Activated CD4-positive, alpha-beta memory T cell treated with anti-CD3 and anti-CD28 coated beads for 36 hours (primary cell): ENCODE data around the gene PARP9. TPM values are rescaled to one million over a fixed set of nuclear protein-coding genes. Genes with fewer than 3 reads are reported as not detected.

Experiments used
- CTCF ChIA-PET: fragments of 350-600 bp; sonication (Branson Sonifier 250); formaldehyde crosslinking; loops from one replicate; lab custom pipeline; 2021; ENCODE audit warnings: antibody characterized with exemption, inconsistent platforms; lab: Charles Lee
- POLR2A ChIA-PET: fragments of 350-600 bp; sonication (Branson Sonifier 250); formaldehyde crosslinking; loops from one replicate; lab custom pipeline; 2021; ENCODE audit warnings: antibody characterized with exemption; lab: Charles Lee
- DNase-seq: peaks from one replicate; pipeline ENCODE4 v3.0.0-alpha.2; 2020
- H3K27ac Mint-ChIP-seq: one replicate; pipeline ENCODE4 v1.8.0; 2021; ENCODE audit warnings: mixed read lengths
- H3K27me3 Mint-ChIP-seq: one replicate; pipeline ENCODE4 v1.8.0; 2021; ENCODE audit warnings: mixed read lengths
- H3K36me3 Mint-ChIP-seq: one replicate; pipeline ENCODE4 v1.8.0; 2021; ENCODE audit warnings: mixed read lengths
- H3K4me1 Mint-ChIP-seq: one replicate; pipeline ENCODE4 v1.8.0; 2021; ENCODE audit warnings: low read depth, mixed read lengths
- H3K4me3 Mint-ChIP-seq: one replicate; pipeline ENCODE4 v1.8.0; 2021; ENCODE audit warnings: mild to moderate bottlenecking, mixed read lengths
- H3K9me3 Mint-ChIP-seq: one replicate; pipeline ENCODE4 v1.8.0; 2021; ENCODE audit warnings: mixed read lengths
- intact Hi-C: fragments of 100-400 bp; cut with micrococcal nuclease; formaldehyde crosslinking; loops from one replicate; pipeline ENCODE4 v1.15.1; 2023
- total RNA-seq, 2 experiments: library from RNA; stranded (reverse); gene quantifications; one replicate each; pipeline ENCODE4 v1.2.3, GENCODE V29; 2021

Gene PARP9
- total RNA-seq, 2 experiments from 2014 or later = 38.1 to 38.4 TPM

- Mint-ChIP-seq H3K4me3 (no peak overlapping the region), H3K27ac (no peak overlapping the region), H3K4me1 (peaks cover 37% of the 10 kb centered on the region), H3K9me3 (peaks cover 3% of the 10 kb centered on the region), H3K36me3 (peaks cover 15% of the 10 kb centered on the region), H3K27me3 (no peaks in the 10 kb centered on the region)
- DNase-seq = no peak
- intact Hi-C loops = no loop called here
- POLR2A ChIA-PET = no interaction called here
- CTCF ChIA-PET = no interaction called here
These were observed 25.2 kb upstream of the PARP9 start for GRCh38 chr3:122589297-122589696.

DNA sequence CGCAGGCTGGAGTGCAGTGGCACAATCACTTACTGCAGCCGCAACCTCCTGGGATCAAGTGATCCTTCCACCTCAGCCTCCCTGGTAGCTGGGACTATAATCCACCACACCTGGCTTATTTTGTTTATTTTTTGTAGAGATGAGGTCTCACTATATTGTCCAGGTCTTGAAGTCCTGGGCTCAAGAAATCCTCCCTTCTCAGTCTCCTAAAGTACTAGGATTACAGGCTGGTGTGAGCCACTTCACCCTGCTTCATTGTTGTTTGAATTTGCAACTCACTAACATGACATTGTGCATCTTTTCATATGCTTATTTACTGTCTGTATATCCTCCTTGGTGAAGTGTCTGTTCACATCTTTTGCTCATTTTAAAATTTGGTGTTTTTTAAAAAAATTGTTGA lies 23.5 kb upstream of the PARP9 start:
- Mint-ChIP-seq H3K27me3 (no peaks in the 10 kb centered on the region), H3K9me3 (peaks cover 16% of the 10 kb centered on the region), H3K27ac (no peak overlapping the region), H3K4me1 (peaks cover 43% of the 10 kb centered on the region), H3K36me3 (peaks cover 25% of the 10 kb centered on the region), H3K4me3 (no peak overlapping the region)
- POLR2A ChIA-PET = interaction anchor here (1.7 kb wide), 1 partner anchor 23 kb away, joined by 4 read pairs; no protein-coding TSS in a partner anchor
- CTCF ChIA-PET = interaction anchor here (1.2 to 1.3 kb wide), 2 partner anchors 92 to 93 kb away, joined by 3 to 6 read pairs; partner anchors contain the start of gene PARP14
- intact Hi-C loops = loop anchor here (1.0 kb wide), 2 partner anchors 11 to 23 kb away; no protein-coding TSS in a partner anchor
- DNase-seq = no peak

- no peak for DNase-seq
- POLR2A ChIA-PET = interaction anchor here (1.7 kb wide), 1 partner anchor 23 kb away, joined by 4 read pairs; no protein-coding TSS in a partner anchor
- intact Hi-C loops = loop anchor here (1.0 kb wide), 2 partner anchors 11 to 23 kb away; no protein-coding TSS in a partner anchor
These were observed 22.8 kb upstream of the PARP9 start for GRCh38 chr3:122586773-122587485.

GRCh38 chr3:122586098-122586497 lies 22.0 kb upstream of the PARP9 start:
- intact Hi-C loops = no loop called here
- no peaks in the 10 kb centered on the region for H3K27me3 Mint-ChIP-seq
- no peak overlapping the region for H3K27ac Mint-ChIP-seq
- H3K9me3 Mint-ChIP-seq = peaks cover 31% of the 10 kb centered on the region
- H3K4me1 Mint-ChIP-seq = peaks cover 45% of the 10 kb centered on the region
- POLR2A ChIA-PET = interaction anchor here (1.7 kb wide), 1 partner anchor 24 kb away, joined by 4 read pairs; no protein-coding TSS in a partner anchor
- H3K36me3 Mint-ChIP-seq = peaks cover 29% of the 10 kb centered on the region
- no peak for DNase-seq
- CTCF ChIA-PET = interaction anchor here (1.3 kb wide), 1 partner anchor 93 kb away, joined by 6 read pairs; no protein-coding TSS in a partner anchor
- H3K4me3 Mint-ChIP-seq = no peak overlapping the region

More at GRCh38 chr3:122586773-122587485, 22.8 kb upstream of the PARP9 start:
- H3K4me1 Mint-ChIP-seq = peaks cover 43% of the 10 kb centered on the region
- no peaks in the 10 kb centered on the region for H3K27me3 Mint-ChIP-seq
- no peak overlapping the region for H3K4me3 Mint-ChIP-seq
- peaks cover 23% of the 10 kb centered on the region for H3K9me3 Mint-ChIP-seq
- peak overlapping the region; percentile 24 for H3K27ac Mint-ChIP-seq
- CTCF ChIA-PET = interaction anchor here (1.3 kb wide), 1 partner anchor 93 kb away, joined by 6 read pairs; no protein-coding TSS in a partner anchor
- H3K36me3 Mint-ChIP-seq = peaks cover 26% of the 10 kb centered on the region

GRCh38 chr3:122582390-122582789 lies 18.3 kb upstream of the PARP9 start:
- no peak for DNase-seq
- ChIA-PET CTCF (interaction anchor here (0.7 kb wide), 2 partner anchors 8 to 89 kb away, joined by 3 read pairs; no protein-coding TSS in a partner anchor), POLR2A (no interaction called here)
- Mint-ChIP-seq H3K36me3 (peaks cover 35% of the 10 kb centered on the region), H3K4me1 (peaks cover 46% of the 10 kb centered on the region), H3K27me3 (no peaks in the 10 kb centered on the region), H3K9me3 (peaks cover 37% of the 10 kb centered on the region), H3K27ac (no peak overlapping the region), H3K4me3 (no peak overlapping the region)
- intact Hi-C loops = no loop called here

- POLR2A ChIA-PET = no interaction called here
- Mint-ChIP-seq H3K27ac (no peak overlapping the region), H3K4me1 (peaks cover 47% of the 10 kb centered on the region), H3K36me3 (peaks cover 35% of the 10 kb centered on the region), H3K9me3 (peaks cover 37% of the 10 kb centered on the region), H3K27me3 (no peaks in the 10 kb centered on the region), H3K4me3 (no peak overlapping the region)
- intact Hi-C loops = no loop called here
- DNase-seq = no peak
- CTCF ChIA-PET = no interaction called here
These were observed 17.5 kb upstream of the PARP9 start for GRCh38 chr3:122581622-122582021.

- no peak overlapping the region for H3K4me3 Mint-ChIP-seq
- ChIA-PET POLR2A (no interaction called here), CTCF (no interaction called here)
- H3K27ac Mint-ChIP-seq = no peak overlapping the region
- peaks cover 33% of the 10 kb centered on the region for H3K36me3 Mint-ChIP-seq
- H3K4me1 Mint-ChIP-seq = peaks cover 50% of the 10 kb centered on the region
- DNase-seq = no peak
- intact Hi-C loops = no loop called here
- H3K9me3 Mint-ChIP-seq = peaks cover 37% of the 10 kb centered on the region
- H3K27me3 Mint-ChIP-seq = no peaks in the 10 kb centered on the region
These were observed 16.4 kb upstream of the PARP9 start for GRCh38 chr3:122580470-122580869.

DNA sequence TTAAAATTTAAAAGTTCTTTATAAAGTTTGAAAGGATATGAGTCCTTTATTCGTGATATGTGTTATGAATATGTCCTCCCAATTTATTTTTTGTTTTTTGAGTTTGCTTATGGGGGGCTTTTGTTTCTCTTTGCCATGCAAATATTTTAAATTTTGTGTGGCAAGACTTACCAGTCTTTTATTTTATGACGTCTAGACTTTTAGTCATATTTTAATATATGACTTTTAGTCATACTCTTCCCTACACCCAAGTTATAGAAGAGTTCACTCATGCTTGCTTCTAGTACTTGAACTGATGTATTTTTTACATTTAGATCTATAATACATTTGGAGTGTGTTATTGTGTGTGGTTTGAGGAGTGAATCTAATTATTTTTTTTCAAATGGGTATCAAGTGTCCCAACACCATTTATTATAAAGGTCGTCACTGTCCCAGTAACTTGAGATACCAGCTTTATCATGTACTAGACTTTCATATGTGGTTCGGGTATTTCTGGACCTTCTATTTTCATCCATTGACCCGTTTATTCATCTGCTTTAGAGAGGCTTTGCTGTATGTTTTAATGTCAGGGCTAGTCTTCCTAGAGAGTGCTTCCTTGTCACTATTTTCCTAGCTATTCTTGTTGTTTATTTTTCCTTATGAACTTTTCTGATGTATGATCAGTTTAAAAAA lies 14.1 kb upstream of the PARP9 start:
- Mint-ChIP-seq H3K4me1 (peaks cover 53% of the 10 kb centered on the region), H3K9me3 (peaks cover 27% of the 10 kb centered on the region), H3K27me3 (no peaks in the 10 kb centered on the region), H3K4me3 (peak overlapping the region; percentile 98), H3K36me3 (peaks cover 24% of the 10 kb centered on the region), H3K27ac (peak overlapping the region; percentile 98)
- intact Hi-C loops = loop anchor here (5.0 kb wide), 2 partner anchors 431 to 476 kb away; no protein-coding TSS in a partner anchor
- DNase-seq = no peak
- CTCF ChIA-PET = interaction anchor here (0.6 to 3.6 kb wide), 3 partner anchors 16 to 1031 kb away, joined by 3 to 32 read pairs (median 3); partner anchors contain the start of gene PARP14
- POLR2A ChIA-PET = interaction anchor here (0.6 to 2.3 kb wide), 3 partner anchors 17 to 91 kb away, joined by 4 to 9 read pairs (median 5); no protein-coding TSS in a partner anchor

- H3K36me3 Mint-ChIP-seq = peaks cover 25% of the 10 kb centered on the region
- peaks cover 59% of the 10 kb centered on the region for H3K4me1 Mint-ChIP-seq
- H3K4me3 Mint-ChIP-seq = peak within 1 kb of the TSS; percentile 98
- H3K27ac Mint-ChIP-seq = peak within 1 kb of the TSS; percentile 98
- DNase-seq = peak; percentile 62
- peaks cover 20% of the 10 kb centered on the region for H3K9me3 Mint-ChIP-seq
- ChIA-PET CTCF (interaction anchor here (3.6 kb wide), 1 partner anchor 102 kb away, joined by 32 read pairs; the partner anchor contains the start of gene PARP14), POLR2A (interaction anchor here (0.9 to 2.3 kb wide), 3 partner anchors 13 to 92 kb away, joined by 5 to 9 read pairs (median 5); partner anchors contain the start of genes DTX3L and PARP9)
- intact Hi-C loops = loop anchor here (2.0 to 5.0 kb wide), 3 partner anchors 45 to 475 kb away; no protein-coding TSS in a partner anchor
- no peaks in the 10 kb centered on the region for H3K27me3 Mint-ChIP-seq
These were observed 13.4 kb upstream of the PARP9 start, which contains the start of gene PARP15 for GRCh38 chr3:122577409-122578031. PARP15 (plus strand) TSS chr3:122577650; CDS start chr3:122577668, 18 bp downstream.

- Mint-ChIP-seq H3K27me3 (no peaks in the 10 kb centered on the region), H3K27ac (peak overlapping the region; percentile 82), H3K36me3 (peaks cover 21% of the 10 kb centered on the region), H3K4me3 (peak overlapping the region; percentile 35), H3K4me1 (peaks cover 61% of the 10 kb centered on the region), H3K9me3 (peaks cover 8% of the 10 kb centered on the region)
- ChIA-PET POLR2A (interaction anchor here (0.9 to 2.3 kb wide), 5 partner anchors 12 to 103 kb away, joined by 3 to 12 read pairs (median 5); partner anchors contain the start of genes DTX3L and PARP9), CTCF (interaction anchor here (0.6 to 3.6 kb wide), 3 partner anchors 15 to 106 kb away, joined by 3 to 32 read pairs (median 3); partner anchors contain the start of gene PARP14)
- DNase-seq = peak; percentile 70
- intact Hi-C loops = loop anchor here (1.0 to 5.0 kb wide), 10 partner anchors 11 to 474 kb away; partner anchors contain the start of genes DTX3L and PARP9
These were observed 12.3 kb upstream of the PARP9 start for GRCh38 chr3:122576174-122576940.
